NCI-H1417 treated with DMSO at 0.1 percent for 48 hours (cell line): ENCODE measurements around the gene NEDD4.
"Not testable (repeated sequence)": the region's sequence is repeated elsewhere in the genome, so short reads cannot be mapped to it uniquely, and the experiment has no call there.

Experiments
- DNase-seq: peaks from one replicate; lab custom pipeline; 2025; lab: John Stamatoyannopoulos, UW

Gene NEDD4

GRCh38 chr15:55958349-55958748 is 35.1 kb downstream of the NEDD4 start:
- no peak for DNase-seq

- no peak for DNase-seq
Observed at GRCh38 chr15:55954862-55955605, 38.4 kb downstream of the NEDD4 start.

- not testable (repeated sequence) for DNase-seq
Observed at GRCh38 chr15:55952501-55953274, 40.7 kb downstream of the NEDD4 start.

- DNase-seq: not testable (repeated sequence)
Observed at GRCh38 chr15:55944606-55945005, 48.8 kb downstream of the NEDD4 start.

- DNase-seq: no peak
Observed at GRCh38 chr15:55942332-55942731, 51.1 kb downstream of the NEDD4 start.

- no peak for DNase-seq
Observed at GRCh38 chr15:55937040-55937439, 56.4 kb downstream of the NEDD4 start.

GRCh38 chr15:55928955-55929354 is 64.5 kb downstream of the NEDD4 start:
- DNase-seq: no peak

- DNase-seq: no peak
Observed at GRCh38 chr15:55921744-55922143, 71.7 kb downstream of the NEDD4 start.

- DNase-seq: no peak
Observed at GRCh38 chr15:55917881-55918296, 75.5 kb downstream of the NEDD4 start.

GRCh38 chr15:55916666-55917409 is 76.6 kb downstream of the NEDD4 start:
- no peak for DNase-seq

- DNase-seq: no peak
Observed at GRCh38 chr15:55915876-55916567, 77.4 kb downstream of the NEDD4 start.

- no peak for DNase-seq
Observed at GRCh38 chr15:55915221-55915620, 78.2 kb downstream of the NEDD4 start.

- DNase-seq: no peak
Observed at GRCh38 chr15:55914446-55914845, 79.0 kb downstream of the NEDD4 start.

GRCh38 chr15:55912982-55913381 is 80.4 kb downstream of the NEDD4 start:
- no peak for DNase-seq

- DNase-seq: no peak
Observed at GRCh38 chr15:55909036-55909811, 84.2 kb downstream of the NEDD4 start.

- no peak for DNase-seq
Observed at GRCh38 chr15:55907797-55908196, 85.6 kb downstream of the NEDD4 start.

- no peak for DNase-seq
Observed at GRCh38 chr15:55902981-55903380, 90.4 kb downstream of the NEDD4 start.

GRCh38 chr15:55900019-55900418 is 93.4 kb downstream of the NEDD4 start:
- DNase-seq: no peak

GRCh38 chr15:55899537-55899936 is 93.9 kb downstream of the NEDD4 start:
- DNase-seq: no peak

GRCh38 chr15:55897560-55898336 is 95.7 kb downstream of the NEDD4 start:
- DNase-seq: no peak
